ENCODE results near the gene SLC5A10.
A peak's percentile ranks its signal among the peaks of the same experiment; 100 is the strongest.

Gene SLC5A10

GRCh38 chr17:19002805-19003542 is 51.0 kb downstream of the SLC5A10 start:
- DNase-seq (ENCODE audit: low read depth): no peak

- DNase-seq (ENCODE audit: low read depth): no peak
Observed at GRCh38 chr17:19003543-19004420, 51.8 kb downstream of the SLC5A10 start.

- peak; percentile 88 for DNase-seq (ENCODE audit: low read depth)
Observed at GRCh38 chr17:19004421-19005136, 52.6 kb downstream of the SLC5A10 start, which contains the start of gene FAM83G. TSS of gene FAM83G (minus strand) at chr17:19004764. CDS start at chr17:19004041, 723 bp downstream.

GRCh38 chr17:19005137-19005773 is 53.3 kb downstream of the SLC5A10 start:
- DNase-seq (ENCODE audit: low read depth): no peak

GRCh38 chr17:19005789-19006430 is 53.9 kb downstream of the SLC5A10 start:
- DNase-seq (ENCODE audit: low read depth): no peak

GRCh38 chr17:19006698-19007097 is 54.7 kb downstream of the SLC5A10 start:
- DNase-seq (ENCODE audit: low read depth): no peak

GRCh38 chr17:19009970-19010369 is 58.0 kb downstream of the SLC5A10 start:
- no peak for DNase-seq (ENCODE audit: low read depth)

- DNase-seq (ENCODE audit: low read depth): no peak
Observed at GRCh38 chr17:19010729-19011505, 59.0 kb downstream of the SLC5A10 start.

- DNase-seq (ENCODE audit: low read depth): no peak
Observed at GRCh38 chr17:19011581-19011980, 59.6 kb downstream of the SLC5A10 start.

- no peak for DNase-seq (ENCODE audit: low read depth)
Observed at GRCh38 chr17:19012171-19013080, 60.5 kb downstream of the SLC5A10 start.

- DNase-seq (ENCODE audit: low read depth): no peak
Observed at GRCh38 chr17:19013226-19013625, 61.3 kb downstream of the SLC5A10 start.

GRCh38 chr17:19013806-19014627 is 62.1 kb downstream of the SLC5A10 start:
- DNase-seq (ENCODE audit: low read depth): no peak

GRCh38 chr17:19014628-19015215 is 62.8 kb downstream of the SLC5A10 start:
- no peak for DNase-seq (ENCODE audit: low read depth)

- no peak for DNase-seq (ENCODE audit: low read depth)
Observed at GRCh38 chr17:19015428-19015827, 63.5 kb downstream of the SLC5A10 start.

- no peak for DNase-seq (ENCODE audit: low read depth)
Observed at GRCh38 chr17:19016297-19016696, 64.3 kb downstream of the SLC5A10 start.

GRCh38 chr17:19016881-19017280 is 64.9 kb downstream of the SLC5A10 start:
- no peak for DNase-seq (ENCODE audit: low read depth)

GRCh38 chr17:19017401-19017800 is 65.4 kb downstream of the SLC5A10 start:
- no peak for DNase-seq (ENCODE audit: low read depth)

Data from activated gamma-delta T cell treated with anti-CD3 and anti-CD28 coated beads, Interleukin-2, amount 50 U/mL, for 16 hours (primary cell).